Mucosa of descending colon (tissue), 3 donors: ENCODE measurements around the gene PTPRN2. TPM values are rescaled to one million over a fixed set of nuclear protein-coding genes. Genes with fewer than 3 reads are reported as not detected.

Experiments used
- ATAC-seq: fragments of 200-7000 bp; cut with Tn5 transposase; one replicate; pipeline ENCODE4 v1.9.1; 2020; ENCODE audit warnings: mild to moderate bottlenecking, moderate library complexity
- DNase-seq, 3 donors: peaks; one replicate each; pipeline ENCODE4 v3.0.0-alpha.2; 2020
- H3K36me3 ChIP-seq: fragments of 200-600 bp; one replicate; pipeline ENCODE4 v1.8.0; 2021; ENCODE audit warnings: low read depth, mild to moderate bottlenecking
- H3K4me1 ChIP-seq: fragments of 200-600 bp; one replicate; pipeline ENCODE4 v1.8.0; 2021; ENCODE audit warnings: low read depth, mild to moderate bottlenecking
- H3K4me3 ChIP-seq: fragments of 200-600 bp; one replicate; pipeline ENCODE4 v1.8.0; 2021; ENCODE audit warnings: mild to moderate bottlenecking
- H3K9me3 ChIP-seq: fragments of 200-600 bp; one replicate; pipeline ENCODE4 v1.8.0; 2021; ENCODE audit warnings: mild to moderate bottlenecking
- intact Hi-C, 2 donors: fragments of 100-400 bp; cut with DNase I in 1 of 2; cut with micrococcal nuclease in 1 of 2; formaldehyde crosslinking; loops; one replicate each; pipeline versions ENCODE4 v1.11.0 to v1.11.1; 2022; cut with DNase I, micrococcal nuclease
- total RNA-seq, 3 donors: library from RNA; stranded (reverse); fragmentation: NEBNext Ultra II Directional in 2 of 3; extraction: Animal tissue kit (Norgen Biotek cat#: 25700) in 2 of 3; gene quantifications; one replicate each; pipeline versions ENCODE4 v1.2.1 to v1.2.4, GENCODE V29; 2021 to 2023
- TF ChIP-seq, protein P1 (sequence below): fragments of 200-600 bp; IDR thresholded peaks from one replicate; pipeline ENCODE4 v1.8.0; 2022; ENCODE audit warnings: antibody characterized with exemption, mild to moderate bottlenecking
- donor health status: DM: no; HTN: no; CAD: no; lungs with moderate emphysema.
- donor health status: DM: no; HTN: no; CAD: no.
- donor health status: DM: no; HTN: yes; CAD: no.

PTPRN2 gene
- total RNA-seq, 3 donors from 2014 or later, result 12.5 to 28.0 (median 26.2) TPM

DNA sequence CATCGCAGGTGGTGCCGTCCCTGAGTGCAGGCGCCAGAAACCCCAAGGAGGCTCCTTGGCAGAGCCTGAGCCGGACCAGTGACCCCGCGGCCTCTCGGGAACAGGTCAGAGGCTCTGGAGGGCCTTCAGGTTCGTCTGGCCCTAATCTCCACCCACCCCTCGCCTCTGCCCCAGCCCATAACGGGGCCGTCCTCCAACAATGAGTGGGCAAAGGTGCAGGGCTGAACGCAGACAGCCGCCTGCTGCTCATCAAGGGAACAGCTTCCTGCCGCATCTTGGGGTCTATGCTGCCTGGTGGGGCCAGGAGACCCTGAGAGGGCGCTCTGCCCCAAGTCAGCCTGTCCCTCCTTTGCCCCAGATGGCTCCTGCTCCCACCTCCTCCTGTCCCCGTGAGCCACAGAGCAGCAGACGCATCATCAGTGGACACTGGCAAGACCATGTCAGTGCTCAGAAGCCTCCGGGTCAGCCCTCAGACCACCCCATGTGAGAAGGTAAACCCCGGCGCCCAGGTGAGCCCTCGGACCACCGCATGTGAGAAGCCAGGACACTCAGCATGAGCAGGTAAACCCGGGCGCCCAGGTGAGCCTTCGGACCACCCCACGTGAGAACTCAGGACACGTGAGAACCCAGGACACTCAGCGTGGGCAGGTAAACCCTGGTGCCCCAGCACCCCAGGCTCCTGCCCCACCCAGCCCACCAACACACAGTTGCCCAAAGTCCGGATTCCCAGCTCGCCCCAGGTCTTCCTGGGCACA, 142.0 kb downstream of the PTPRN2 start:
- Histone ChIP-seq H3K4me3 (no peak overlapping the region), H3K9me3 (no peaks in the 10 kb centered on the region), H3K36me3 (no peaks in the 10 kb centered on the region), H3K4me1 (no peaks in the 10 kb centered on the region)
- TF ChIP-seq, protein P1, sequence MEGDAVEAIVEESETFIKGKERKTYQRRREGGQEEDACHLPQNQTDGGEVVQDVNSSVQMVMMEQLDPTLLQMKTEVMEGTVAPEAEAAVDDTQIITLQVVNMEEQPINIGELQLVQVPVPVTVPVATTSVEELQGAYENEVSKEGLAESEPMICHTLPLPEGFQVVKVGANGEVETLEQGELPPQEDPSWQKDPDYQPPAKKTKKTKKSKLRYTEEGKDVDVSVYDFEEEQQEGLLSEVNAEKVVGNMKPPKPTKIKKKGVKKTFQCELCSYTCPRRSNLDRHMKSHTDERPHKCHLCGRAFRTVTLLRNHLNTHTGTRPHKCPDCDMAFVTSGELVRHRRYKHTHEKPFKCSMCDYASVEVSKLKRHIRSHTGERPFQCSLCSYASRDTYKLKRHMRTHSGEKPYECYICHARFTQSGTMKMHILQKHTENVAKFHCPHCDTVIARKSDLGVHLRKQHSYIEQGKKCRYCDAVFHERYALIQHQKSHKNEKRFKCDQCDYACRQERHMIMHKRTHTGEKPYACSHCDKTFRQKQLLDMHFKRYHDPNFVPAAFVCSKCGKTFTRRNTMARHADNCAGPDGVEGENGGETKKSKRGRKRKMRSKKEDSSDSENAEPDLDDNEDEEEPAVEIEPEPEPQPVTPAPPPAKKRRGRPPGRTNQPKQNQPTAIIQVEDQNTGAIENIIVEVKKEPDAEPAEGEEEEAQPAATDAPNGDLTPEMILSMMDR, result no peak
- ATAC-seq (no peak), DNase-seq (no peak)
- intact Hi-C loops, result no loop called here

DNA sequence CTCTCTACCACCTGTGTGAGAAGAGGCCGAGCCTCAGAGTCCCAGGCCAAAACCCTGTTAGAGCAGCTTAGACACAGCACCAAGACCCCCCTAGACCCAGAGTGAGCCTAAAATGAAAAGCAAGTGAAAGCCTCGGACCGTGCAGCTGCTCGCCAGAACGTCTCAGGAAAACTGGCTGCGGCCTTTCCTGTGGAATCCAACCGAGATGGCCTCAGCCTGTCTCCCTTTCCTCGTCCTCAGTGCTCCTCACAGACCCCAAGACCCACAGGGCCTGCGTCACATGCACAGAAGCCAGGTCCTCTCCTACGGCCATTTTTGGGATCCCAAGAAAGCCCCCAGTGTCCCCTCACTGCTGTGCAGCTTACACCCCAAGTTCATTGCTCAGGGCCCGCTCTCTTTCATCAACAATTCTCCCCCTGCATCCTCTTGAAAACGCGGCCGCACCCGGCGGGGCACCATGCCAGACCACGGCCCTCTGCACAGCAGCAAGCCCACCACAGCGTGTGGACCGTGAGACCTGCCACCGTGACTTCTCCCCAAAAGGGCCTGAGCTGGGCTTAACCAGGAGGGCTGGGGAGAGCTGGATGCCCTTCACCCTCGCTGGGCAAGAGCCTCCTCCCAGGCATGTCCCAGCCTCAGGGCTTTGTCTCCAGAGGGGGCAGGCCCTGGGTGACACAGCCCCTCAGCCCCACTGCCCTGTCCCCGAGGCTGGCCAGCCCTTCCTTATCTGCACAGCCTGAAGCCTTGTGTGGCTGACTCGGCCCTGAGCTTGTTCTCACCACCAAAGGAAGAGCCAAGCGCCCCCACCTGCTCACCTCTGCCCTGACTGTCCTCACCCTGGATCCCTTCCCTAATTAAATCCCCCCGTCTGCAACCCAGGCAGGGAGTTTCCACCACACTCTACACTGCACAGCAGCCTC, 142.9 kb downstream of the PTPRN2 start:
- Histone ChIP-seq H3K4me3 (no peak overlapping the region), H3K4me1 (no peaks in the 10 kb centered on the region), H3K36me3 (no peaks in the 10 kb centered on the region), H3K9me3 (no peaks in the 10 kb centered on the region)
- intact Hi-C loops, result no loop called here
- no peak for ATAC-seq
- DNase-seq, result no peak
- TF ChIP-seq, protein P1, result no peak

DNA sequence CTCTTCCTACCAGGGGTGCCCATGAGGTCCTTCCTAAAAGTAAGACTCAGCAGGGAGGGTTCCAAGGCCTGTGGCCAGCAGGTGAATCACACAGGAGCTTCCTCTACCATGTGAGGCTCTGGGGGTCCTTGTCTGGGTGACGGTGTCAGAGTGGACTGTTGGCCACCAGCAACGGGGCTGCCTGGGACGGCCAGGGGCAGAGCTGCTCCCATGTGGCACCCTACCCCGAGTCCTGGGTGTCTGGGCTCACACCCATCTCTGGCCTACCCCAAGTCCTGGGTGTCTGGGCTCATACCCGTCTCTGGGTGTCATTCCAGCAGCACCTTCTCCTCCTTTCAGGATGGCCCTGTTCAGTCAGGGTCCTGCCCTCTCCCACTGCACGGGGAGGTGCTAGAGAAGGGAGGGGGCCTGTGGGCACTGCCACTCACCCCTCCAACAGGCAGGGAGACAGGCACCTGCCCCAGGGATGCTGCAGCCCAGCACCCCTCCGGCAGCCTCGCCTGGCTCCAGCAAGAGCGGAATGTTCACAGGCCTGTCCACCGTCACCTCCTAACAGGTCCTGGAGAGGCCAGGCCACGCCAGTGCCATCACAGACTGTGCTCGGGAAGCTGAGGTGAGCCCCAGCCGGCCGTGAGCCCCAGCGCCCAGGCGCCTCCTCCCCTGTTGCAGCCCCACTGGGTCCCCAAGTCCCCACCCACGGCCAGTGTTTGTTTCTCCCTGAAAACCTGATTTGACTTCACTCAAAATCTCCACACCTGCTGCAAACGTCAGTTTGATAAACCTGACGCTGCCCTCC, 143.7 kb downstream of the PTPRN2 start:
- no peak overlapping the region for H3K4me3 ChIP-seq
- intact Hi-C loops, result no loop called here
- TF ChIP-seq, protein P1, result no peak
- no peak for DNase-seq
- no peaks in the 10 kb centered on the region for H3K9me3 ChIP-seq
- no peaks in the 10 kb centered on the region for H3K36me3 ChIP-seq
- H3K4me1 ChIP-seq, result no peaks in the 10 kb centered on the region
- ATAC-seq, result peak; percentile 11

DNA sequence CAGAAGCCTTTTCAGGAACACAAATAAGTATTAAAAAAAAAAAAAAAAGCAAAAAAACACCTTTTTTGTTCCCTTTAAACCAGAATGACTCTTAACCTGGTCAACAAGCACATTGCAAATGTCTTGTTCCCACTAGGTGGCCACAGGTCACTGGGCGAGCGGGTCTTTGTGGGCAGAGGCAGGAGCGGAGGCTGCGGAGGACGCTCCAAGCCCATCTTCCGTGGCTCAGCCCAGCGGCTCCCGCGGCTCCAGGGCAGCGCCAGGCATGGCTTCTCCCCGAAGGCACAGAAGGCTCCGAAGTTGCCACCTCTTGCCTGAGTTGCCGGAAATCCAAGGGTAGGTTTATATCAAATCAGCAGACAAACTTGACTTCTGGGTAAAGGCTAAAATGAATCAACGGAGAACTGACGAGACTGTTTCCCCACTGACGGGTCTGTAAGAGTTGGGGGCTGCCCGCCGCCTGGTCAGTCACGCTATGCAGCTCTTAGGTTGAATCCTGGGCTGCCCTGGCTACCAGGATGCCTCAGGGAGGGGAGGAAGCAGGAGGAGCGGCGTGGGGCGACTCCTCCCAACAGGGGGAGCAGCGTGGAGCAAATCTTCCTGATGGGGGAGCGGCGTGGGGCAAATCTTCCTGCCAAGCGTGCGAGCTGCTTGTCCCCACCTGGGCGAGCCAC, 144.5 kb downstream of the PTPRN2 start:
- no peaks in the 10 kb centered on the region for H3K36me3 ChIP-seq
- no peaks in the 10 kb centered on the region for H3K9me3 ChIP-seq
- ATAC-seq (no peak), DNase-seq (no peak)
- intact Hi-C loops, result no loop called here
- no peaks in the 10 kb centered on the region for H3K4me1 ChIP-seq
- TF ChIP-seq, protein P1, result no peak
- no peak overlapping the region for H3K4me3 ChIP-seq

DNA sequence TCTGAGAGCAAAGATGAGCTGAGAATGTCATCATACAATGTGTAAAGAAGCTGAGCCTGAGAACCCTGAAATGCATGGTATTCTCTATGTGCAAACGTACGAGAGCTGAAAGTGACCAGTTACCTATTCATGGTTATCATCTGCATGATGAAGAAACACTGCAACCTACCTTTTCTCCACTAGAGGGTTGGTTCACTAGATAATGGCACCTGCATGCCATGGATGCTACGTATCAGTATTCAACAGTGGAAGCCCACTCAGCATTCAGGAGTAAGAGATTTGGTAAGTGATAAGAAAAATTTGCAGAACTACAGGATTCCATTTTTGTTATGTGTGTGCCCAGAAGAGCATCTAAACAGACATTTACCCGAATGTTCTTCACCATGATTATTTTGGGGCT, 145.4 kb downstream of the PTPRN2 start:
- Histone ChIP-seq H3K36me3 (no peaks in the 10 kb centered on the region), H3K4me3 (no peak overlapping the region), H3K9me3 (no peaks in the 10 kb centered on the region), H3K4me1 (no peaks in the 10 kb centered on the region)
- DNase-seq, result no peak
- TF ChIP-seq, protein P1, result no peak
- ATAC-seq, result peak; percentile 23
- intact Hi-C loops, result no loop called here
